Testis (tissue), 3 donors: ENCODE results near the gene OXSR1. TPM values are rescaled to one million over a fixed set of nuclear protein-coding genes. Genes with fewer than 3 reads are reported as not detected.
"Not testable (repeated sequence)": the region's sequence is repeated elsewhere in the genome, so short reads cannot be mapped to it uniquely, and the experiment has no call there.

Experiments
- DNase-seq: peaks from one replicate; pipeline ENCODE4 v3.0.0-alpha.2; 2019
- H3K27ac ChIP-seq, 2 donors: fragments of 200-600 bp; sonication (generic); one replicate each; pipeline ENCODE4 v1.5.1; 2019
- H3K27me3 ChIP-seq: fragments of 200-600 bp; sonication (generic); one replicate; pipeline ENCODE4 v1.5.1; 2019
- H3K36me3 ChIP-seq: fragments of 200-600 bp; sonication (generic); one replicate; pipeline ENCODE4 v1.5.1; 2017; ENCODE audit warnings: low read depth; ENCODE audit errors: missing control alignments
- H3K4me1 ChIP-seq: fragments of 200-600 bp; sonication (generic); one replicate; pipeline ENCODE4 v1.5.1; 2019
- H3K4me3 ChIP-seq, 2 donors: fragments of 200-600 bp; sonication (generic); one replicate each; pipeline ENCODE4 v1.5.1; 2017 to 2019
- H3K9me3 ChIP-seq: fragments of 200-600 bp; sonication (generic); one replicate; pipeline ENCODE4 v1.5.1; 2017
- POLR2A ChIP-seq: fragments of 450-650 bp; IDR thresholded peaks from one replicate; pipeline ENCODE4 v1.6.1; 2017; ENCODE audit warnings: antibody characterized with exemption, mild to moderate bottlenecking, moderate library complexity
- WGBS, 2 donors: methylation state at CpG; one replicate each; pipeline ENCODE4 v1.1.5; 2018; 5-methylcytosine and 5-hydroxymethylcytosine counted together
- intact Hi-C: fragments of 100-400 bp; cut with DNase I; formaldehyde crosslinking; loops from one replicate; pipeline ENCODE4 v1.15.1; 2023; ENCODE audit warnings: low total_unique reads
- polyA plus RNA-seq: library from polyadenylated mRNA; stranded (reverse); fragments of 350-450 nt; fragmentation: Illumina TruSeq; extraction: RNeasy Lipid Tissue Mini Kit (QIAGEN cat#74804); gene quantifications from one replicate; pipeline ENCODE4 v1.2.3, GENCODE V29; 2014; ENCODE audit warnings: low read depth, low replicate concordance; ENCODE audit not compliant: insufficient read depth
- total RNA-seq, 2 donors: library from RNA; depleted of rRNA; stranded (reverse); fragments of >200 nt; gene quantifications; one replicate each; pipeline ENCODE4 v1.2.3, GENCODE V29; 2016
- TF ChIP-seq, protein P1 (sequence below), 3 experiments: fragments of 450-650 bp in 2 of 3; fragments of 200-600 bp in 1 of 3; sonication (generic) in 1 of 3; IDR thresholded peaks; one replicate each; pipeline ENCODE4 v1.5.1; 2016 to 2019; ENCODE audit warnings: antibody characterized with exemption in 3 of 3, mild to moderate bottlenecking in 2 of 3, moderate library complexity in 1 of 3

OXSR1 gene
- total and polyA plus RNA-seq, 3 donors from 2014 or later = 26.0 to 48.7 (median 39.7) TPM

DNA sequence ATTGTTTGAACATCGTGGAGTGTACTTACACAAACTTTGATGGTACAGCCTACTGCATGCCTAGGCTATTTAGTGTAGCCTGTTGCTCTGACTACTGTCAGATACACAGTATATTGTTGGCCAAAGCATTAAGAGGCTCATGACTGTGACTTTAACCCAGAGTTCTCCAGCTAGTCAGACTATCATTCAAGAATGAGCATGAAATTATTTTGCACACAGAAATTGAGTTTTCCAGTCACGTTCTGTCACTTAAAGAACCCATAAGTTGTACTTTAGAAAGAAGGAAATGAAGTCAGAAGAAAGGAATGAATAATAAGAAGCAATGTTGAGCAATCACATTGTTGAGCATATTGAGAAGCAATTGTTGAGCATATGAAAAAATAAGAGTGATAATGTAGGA is 62.7 kb downstream of the OXSR1 start:
- H3K27ac ChIP-seq = no peak overlapping the region
- H3K4me1 ChIP-seq = no peaks in the 10 kb centered on the region
- H3K36me3 ChIP-seq = no peaks in the 10 kb centered on the region
- H3K4me3 ChIP-seq = no peak overlapping the region
- DNase-seq = no peak
- no peak for TF ChIP-seq POLR2A
- TF ChIP-seq, protein P1, sequence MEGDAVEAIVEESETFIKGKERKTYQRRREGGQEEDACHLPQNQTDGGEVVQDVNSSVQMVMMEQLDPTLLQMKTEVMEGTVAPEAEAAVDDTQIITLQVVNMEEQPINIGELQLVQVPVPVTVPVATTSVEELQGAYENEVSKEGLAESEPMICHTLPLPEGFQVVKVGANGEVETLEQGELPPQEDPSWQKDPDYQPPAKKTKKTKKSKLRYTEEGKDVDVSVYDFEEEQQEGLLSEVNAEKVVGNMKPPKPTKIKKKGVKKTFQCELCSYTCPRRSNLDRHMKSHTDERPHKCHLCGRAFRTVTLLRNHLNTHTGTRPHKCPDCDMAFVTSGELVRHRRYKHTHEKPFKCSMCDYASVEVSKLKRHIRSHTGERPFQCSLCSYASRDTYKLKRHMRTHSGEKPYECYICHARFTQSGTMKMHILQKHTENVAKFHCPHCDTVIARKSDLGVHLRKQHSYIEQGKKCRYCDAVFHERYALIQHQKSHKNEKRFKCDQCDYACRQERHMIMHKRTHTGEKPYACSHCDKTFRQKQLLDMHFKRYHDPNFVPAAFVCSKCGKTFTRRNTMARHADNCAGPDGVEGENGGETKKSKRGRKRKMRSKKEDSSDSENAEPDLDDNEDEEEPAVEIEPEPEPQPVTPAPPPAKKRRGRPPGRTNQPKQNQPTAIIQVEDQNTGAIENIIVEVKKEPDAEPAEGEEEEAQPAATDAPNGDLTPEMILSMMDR (IDR thresholded peaks at IDR 0.05) = no peak
- intact Hi-C loops = no loop called here
- 83 to 96% methylated on average over 2 of the region's 2 CpGs for WGBS, 2 donors
- H3K9me3 ChIP-seq = no peaks in the 10 kb centered on the region
- no peaks in the 10 kb centered on the region for H3K27me3 ChIP-seq

DNA sequence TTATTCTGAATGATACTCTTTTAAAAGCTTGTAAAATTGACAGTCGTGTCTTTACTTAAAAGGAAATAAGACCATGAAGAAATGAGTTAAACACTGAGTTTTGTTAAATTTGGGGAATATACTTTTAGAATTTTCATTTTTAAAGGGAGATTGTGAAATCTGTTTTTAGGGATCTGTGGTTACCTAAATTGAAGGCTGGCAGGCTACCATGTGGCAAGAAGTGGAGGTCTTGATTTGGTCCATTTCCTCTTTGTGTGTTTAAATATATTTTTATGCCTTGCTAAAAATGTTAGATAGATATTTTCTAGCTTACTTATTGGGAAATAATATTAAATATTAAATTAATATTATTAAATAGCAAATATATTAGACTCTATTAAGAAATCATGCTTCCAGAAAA is 63.7 kb downstream of the OXSR1 start:
- no peak for TF ChIP-seq POLR2A
- TF ChIP-seq, protein P1 (IDR thresholded peaks at IDR 0.05) = no peak
- Histone ChIP-seq H3K4me1 (no peaks in the 10 kb centered on the region), H3K9me3 (no peaks in the 10 kb centered on the region), H3K36me3 (no peaks in the 10 kb centered on the region), H3K27me3 (no peaks in the 10 kb centered on the region), H3K4me3 (no peak overlapping the region), H3K27ac (no peak overlapping the region)
- intact Hi-C loops = no loop called here
- no peak for DNase-seq
- WGBS, 2 donors = 84 to 96% methylated on average over 1 of the region's 1 CpG

- WGBS, 2 donors = 85 to 91% methylated on average over 2 of the region's 2 CpGs
- Histone ChIP-seq H3K36me3 (no peaks in the 10 kb centered on the region), H3K27ac (no peak overlapping the region), H3K4me3 (no peak overlapping the region), H3K27me3 (no peaks in the 10 kb centered on the region), H3K4me1 (no peaks in the 10 kb centered on the region), H3K9me3 (no peaks in the 10 kb centered on the region)
- DNase-seq = no peak
- intact Hi-C loops = no loop called here
- no peak for TF ChIP-seq POLR2A
- TF ChIP-seq, protein P1 (IDR thresholded peaks at IDR 0.05) = no peak
Measured at GRCh38 chr3:38232701-38233100, 67.4 kb downstream of the OXSR1 start.

GRCh38 chr3:38235466-38235865 is 70.1 kb downstream of the OXSR1 start:
- H3K4me1 ChIP-seq = no peaks in the 10 kb centered on the region
- H3K4me3 ChIP-seq = no peak overlapping the region
- no peak overlapping the region for H3K27ac ChIP-seq
- no peaks in the 10 kb centered on the region for H3K36me3 ChIP-seq
- H3K9me3 ChIP-seq = no peaks in the 10 kb centered on the region
- DNase-seq = no peak
- TF ChIP-seq POLR2A = no peak
- TF ChIP-seq, protein P1 (IDR thresholded peaks at IDR 0.05) = no peak
- intact Hi-C loops = no loop called here
- no peaks in the 10 kb centered on the region for H3K27me3 ChIP-seq

GRCh38 chr3:38238416-38239008 is 73.2 kb downstream of the OXSR1 start:
- no peaks in the 10 kb centered on the region for H3K27me3 ChIP-seq
- intact Hi-C loops = no loop called here
- H3K36me3 ChIP-seq = no peaks in the 10 kb centered on the region
- no peak for DNase-seq
- H3K9me3 ChIP-seq = no peaks in the 10 kb centered on the region
- H3K4me1 ChIP-seq = no peaks in the 10 kb centered on the region
- TF ChIP-seq, protein P1 (IDR thresholded peaks at IDR 0.05) = no peak
- TF ChIP-seq POLR2A = no peak
- H3K4me3 ChIP-seq = no peak overlapping the region
- no peak overlapping the region for H3K27ac ChIP-seq
- 97% methylated on average over 2 of the region's 2 CpGs for WGBS, 2 donors

DNA sequence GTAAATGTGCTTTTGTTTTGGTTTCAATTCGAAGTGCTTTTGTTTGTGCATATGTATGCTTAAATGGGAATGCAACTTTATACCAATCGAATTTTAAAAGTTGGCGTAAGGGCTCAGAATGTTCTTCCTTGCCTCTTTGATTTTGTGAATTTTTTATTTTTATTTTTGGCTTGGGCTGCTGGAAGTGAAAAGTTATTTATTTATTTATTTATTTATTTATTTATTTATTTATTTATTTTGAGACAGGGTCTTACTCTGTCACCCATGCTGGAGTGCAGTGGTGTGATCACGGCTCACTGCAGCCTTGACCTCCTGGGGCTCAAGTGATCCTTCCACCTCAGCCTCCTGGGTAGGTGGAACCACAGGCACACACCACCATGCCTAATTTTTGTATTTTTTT is 77.5 kb downstream of the OXSR1 start:
- H3K9me3 ChIP-seq, DNase-seq, intact Hi-C loops, H3K27ac ChIP-seq, H3K27me3 ChIP-seq, H3K4me3 ChIP-seq, H3K4me1 ChIP-seq, H3K36me3 ChIP-seq: not testable (repeated sequence)
- WGBS, 2 donors = 95 to 98% methylated on average over 4 of the region's 4 CpGs
